ENCODE data around the gene ERAS.
"Not testable (repeated sequence)": the region's sequence is repeated elsewhere in the genome, so short reads cannot be mapped to it uniquely, and the experiment has no call there.

The ERAS gene

DNA sequence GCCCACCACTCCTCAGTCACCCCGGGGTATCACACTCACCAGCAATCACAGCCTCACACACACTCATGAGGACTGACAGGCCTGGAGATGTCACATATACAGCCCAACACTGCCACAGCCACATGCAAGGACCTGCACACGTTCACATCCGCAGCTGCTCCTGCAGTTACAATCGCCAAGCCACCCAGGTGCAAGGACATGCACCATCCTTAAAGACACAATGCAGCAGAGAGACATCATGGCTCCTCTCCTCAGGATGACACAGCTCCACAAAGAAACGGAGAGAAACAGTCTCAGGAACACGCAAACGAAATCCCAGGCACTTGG is 8.0 kb downstream of the ERAS start:
- H3K9me3 ChIP-seq = no peaks in the 10 kb centered on the region
- no peak overlapping the region for H3K4me3 ChIP-seq
- H3K27ac ChIP-seq = no peak overlapping the region
- H3K27me3 ChIP-seq = peaks cover 0 to 21% of the 10 kb centered on the region in 2 donors
- intact Hi-C loops (cut with DNase I; ENCODE audit: low total_unique reads) = no loop called here
- DNase-seq = no peak
- TF ChIP-seq, protein P1, sequence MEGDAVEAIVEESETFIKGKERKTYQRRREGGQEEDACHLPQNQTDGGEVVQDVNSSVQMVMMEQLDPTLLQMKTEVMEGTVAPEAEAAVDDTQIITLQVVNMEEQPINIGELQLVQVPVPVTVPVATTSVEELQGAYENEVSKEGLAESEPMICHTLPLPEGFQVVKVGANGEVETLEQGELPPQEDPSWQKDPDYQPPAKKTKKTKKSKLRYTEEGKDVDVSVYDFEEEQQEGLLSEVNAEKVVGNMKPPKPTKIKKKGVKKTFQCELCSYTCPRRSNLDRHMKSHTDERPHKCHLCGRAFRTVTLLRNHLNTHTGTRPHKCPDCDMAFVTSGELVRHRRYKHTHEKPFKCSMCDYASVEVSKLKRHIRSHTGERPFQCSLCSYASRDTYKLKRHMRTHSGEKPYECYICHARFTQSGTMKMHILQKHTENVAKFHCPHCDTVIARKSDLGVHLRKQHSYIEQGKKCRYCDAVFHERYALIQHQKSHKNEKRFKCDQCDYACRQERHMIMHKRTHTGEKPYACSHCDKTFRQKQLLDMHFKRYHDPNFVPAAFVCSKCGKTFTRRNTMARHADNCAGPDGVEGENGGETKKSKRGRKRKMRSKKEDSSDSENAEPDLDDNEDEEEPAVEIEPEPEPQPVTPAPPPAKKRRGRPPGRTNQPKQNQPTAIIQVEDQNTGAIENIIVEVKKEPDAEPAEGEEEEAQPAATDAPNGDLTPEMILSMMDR (IDR thresholded peaks at IDR 0.05) = no peak
- peaks cover 0 to 8% (median 4%) of the 10 kb centered on the region in 4 donors for H3K4me1 ChIP-seq
- H3K36me3 ChIP-seq = no peaks in the 10 kb centered on the region

DNA sequence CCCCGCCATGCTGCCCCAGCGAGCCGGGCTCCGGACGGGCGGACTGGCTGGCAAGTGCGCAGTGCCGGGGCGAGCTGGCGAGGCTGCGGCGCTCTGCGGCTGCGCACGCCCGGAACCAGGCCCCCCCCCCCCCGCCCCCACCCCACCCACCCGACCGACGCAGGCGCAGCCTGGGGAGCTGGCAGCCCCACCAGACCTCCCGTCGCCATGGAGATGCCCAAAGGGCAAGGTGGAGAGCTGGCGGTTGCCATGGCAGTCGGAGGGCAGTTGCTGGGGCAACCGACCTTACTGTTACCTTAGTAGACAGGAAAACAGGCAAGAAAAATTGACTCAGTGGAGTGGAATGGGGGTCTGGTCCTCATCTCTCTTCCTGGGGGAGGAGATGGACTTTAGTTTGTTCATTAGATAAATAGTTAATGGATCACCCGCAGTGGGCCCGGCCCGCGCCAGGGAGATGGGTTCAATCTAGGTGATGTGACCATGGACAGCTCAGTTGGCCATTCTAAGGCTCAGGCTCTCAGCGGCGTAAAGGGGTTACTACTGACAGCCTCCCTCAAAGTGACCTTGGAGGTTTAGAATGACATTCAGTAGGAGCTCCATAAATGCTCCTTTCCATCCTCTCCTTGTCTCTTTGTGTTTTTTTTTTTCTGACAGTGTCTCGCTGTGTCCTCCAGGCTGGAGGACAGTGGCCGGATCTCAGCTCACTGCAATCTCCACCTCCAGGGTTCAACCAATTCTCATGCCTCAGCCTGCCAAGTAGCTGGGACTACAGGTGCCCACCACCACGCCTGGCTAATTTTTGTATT is 9.4 kb downstream of the ERAS start, which contains the start of gene PCSK1N:
Gene PCSK1N (minus strand): TSS at position 87 of the 806 bp plus-strand sequence. CDS start 78 bp downstream, at position 9.
- TF ChIP-seq, protein P1 (IDR thresholded peaks at IDR 0.05) = no peak
- intact Hi-C loops (cut with DNase I; ENCODE audit: low total_unique reads) = no loop called here
- no peak for DNase-seq
- Histone ChIP-seq H3K4me1 (peaks cover 0 to 8% (median 4%) of the 10 kb centered on the region in 4 donors), H3K36me3 (no peaks in the 10 kb centered on the region), H3K4me3 (no peak within 1 kb of the TSS), H3K27me3 (peaks cover 0 to 21% of the 10 kb centered on the region in 2 donors), H3K9me3 (no peaks in the 10 kb centered on the region), H3K27ac (no peak within 1 kb of the TSS)

DNA sequence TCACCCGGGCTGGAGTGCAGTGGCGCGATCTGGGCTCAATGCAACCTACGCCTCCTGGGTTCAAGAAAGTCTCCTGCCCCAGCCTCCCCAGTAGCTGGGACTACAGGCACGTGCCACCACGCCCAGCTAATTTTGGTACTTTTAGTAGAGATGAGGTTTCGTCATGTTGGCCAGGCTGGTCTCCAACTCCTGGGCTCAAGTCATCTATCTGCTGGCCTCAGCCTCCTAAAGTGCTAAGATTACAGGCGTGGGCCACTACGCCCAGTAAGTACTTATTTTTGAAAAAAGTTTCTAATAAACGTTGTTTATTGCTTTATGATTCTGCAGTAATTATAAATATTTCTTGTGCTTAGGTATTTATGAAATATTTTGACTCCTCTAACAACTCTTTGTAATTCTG is 13.4 kb downstream of the ERAS start:
- TF ChIP-seq, protein P1 (IDR thresholded peaks at IDR 0.05) = no peak
- H3K4me3 ChIP-seq = no peak overlapping the region
- no peak for DNase-seq
- H3K27ac ChIP-seq = no peak overlapping the region
- intact Hi-C loops (cut with DNase I; ENCODE audit: low total_unique reads) = no loop called here
- H3K9me3 ChIP-seq = no peaks in the 10 kb centered on the region
- no peaks in the 10 kb centered on the region for H3K36me3 ChIP-seq
- H3K4me1 ChIP-seq = peaks cover 0 to 8% (median 4%) of the 10 kb centered on the region in 4 donors
- H3K27me3 ChIP-seq = peaks cover 0 to 5% of the 10 kb centered on the region in 2 donors

DNA sequence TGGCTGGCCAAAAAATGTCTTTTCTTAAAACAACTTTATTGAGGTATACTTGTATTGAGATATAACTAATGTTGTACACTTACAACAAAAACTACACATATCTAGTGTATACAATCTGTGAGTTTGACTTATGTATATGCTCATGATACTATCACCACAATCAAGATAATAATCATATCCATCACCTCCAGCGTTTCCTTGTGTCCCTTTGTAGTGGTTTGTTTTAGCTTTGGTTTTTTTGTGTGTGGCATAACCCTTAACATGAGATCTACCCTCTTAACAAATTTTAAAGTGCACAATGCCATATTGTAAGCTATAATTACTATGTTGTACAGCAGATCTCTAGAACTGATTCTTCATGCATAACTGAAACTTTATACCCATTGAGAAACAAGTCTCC is 22.5 kb downstream of the ERAS start:
- H3K9me3 ChIP-seq = peaks cover 0 to 4% (median 0%) of the 10 kb centered on the region in 3 donors
- H3K4me3 ChIP-seq = no peak overlapping the region
- H3K27ac ChIP-seq = no peak overlapping the region
- no peak for DNase-seq
- H3K36me3 ChIP-seq = no peaks in the 10 kb centered on the region
- intact Hi-C loops (cut with DNase I; ENCODE audit: low total_unique reads) = no loop called here
- no peaks in the 10 kb centered on the region for H3K4me1 ChIP-seq
- H3K27me3 ChIP-seq = no peaks in the 10 kb centered on the region
- TF ChIP-seq, protein P1 (IDR thresholded peaks at IDR 0.05) = no peak

DNA sequence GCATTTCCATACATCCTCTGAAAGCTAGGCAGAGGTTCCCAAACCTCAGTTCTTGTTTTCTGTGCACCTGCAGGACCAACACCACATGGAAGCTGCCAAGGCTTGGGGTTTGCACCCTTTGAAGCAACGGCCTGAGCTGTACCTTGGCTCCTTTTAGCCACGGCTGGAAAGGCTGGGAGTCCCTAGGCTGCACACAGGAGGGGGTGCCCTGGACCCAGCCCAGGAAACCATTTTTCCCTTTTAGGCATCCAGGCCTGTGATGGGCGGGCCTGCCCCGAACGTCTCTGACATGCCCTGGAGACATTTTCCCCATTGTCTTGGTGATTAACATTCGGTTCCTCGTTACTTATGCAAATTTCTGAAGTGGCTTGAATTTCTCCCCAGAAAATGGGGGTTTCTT is 26.5 kb downstream of the ERAS start:
- peaks cover 0 to 4% (median 0%) of the 10 kb centered on the region in 3 donors for H3K9me3 ChIP-seq
- no peak overlapping the region for H3K4me3 ChIP-seq
- intact Hi-C loops (cut with DNase I; ENCODE audit: low total_unique reads) = no loop called here
- H3K36me3 ChIP-seq = no peaks in the 10 kb centered on the region
- TF ChIP-seq, protein P1 (IDR thresholded peaks at IDR 0.05) = no peak
- no peak for DNase-seq
- H3K27ac ChIP-seq = no peak overlapping the region
- no peaks in the 10 kb centered on the region for H3K4me1 ChIP-seq
- H3K27me3 ChIP-seq = no peaks in the 10 kb centered on the region

DNA sequence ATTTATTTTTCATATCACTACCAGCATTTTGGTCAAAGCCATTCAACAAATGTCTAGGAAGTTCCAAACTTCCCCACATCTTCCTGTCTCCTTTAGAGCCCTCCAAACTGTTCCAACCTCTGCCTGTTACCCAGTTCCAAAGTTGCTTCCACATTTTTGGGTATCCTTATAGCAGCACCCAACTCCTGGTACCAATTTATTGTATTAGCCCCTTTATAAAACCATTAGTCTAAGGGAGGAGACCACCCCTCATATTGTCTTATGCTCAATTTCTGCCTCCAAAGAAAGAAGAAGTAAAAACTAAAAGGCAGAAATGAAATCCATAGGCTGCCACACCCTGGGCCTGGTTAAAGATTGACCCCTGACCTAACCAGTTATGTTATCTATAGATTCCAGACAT is 27.2 kb downstream of the ERAS start:
- H3K36me3 ChIP-seq; H3K27me3 ChIP-seq; DNase-seq; H3K9me3 ChIP-seq; H3K4me3 ChIP-seq; intact Hi-C loops (cut with DNase I; ENCODE audit: low total_unique reads); H3K27ac ChIP-seq; H3K4me1 ChIP-seq: not testable (repeated sequence)

DNA sequence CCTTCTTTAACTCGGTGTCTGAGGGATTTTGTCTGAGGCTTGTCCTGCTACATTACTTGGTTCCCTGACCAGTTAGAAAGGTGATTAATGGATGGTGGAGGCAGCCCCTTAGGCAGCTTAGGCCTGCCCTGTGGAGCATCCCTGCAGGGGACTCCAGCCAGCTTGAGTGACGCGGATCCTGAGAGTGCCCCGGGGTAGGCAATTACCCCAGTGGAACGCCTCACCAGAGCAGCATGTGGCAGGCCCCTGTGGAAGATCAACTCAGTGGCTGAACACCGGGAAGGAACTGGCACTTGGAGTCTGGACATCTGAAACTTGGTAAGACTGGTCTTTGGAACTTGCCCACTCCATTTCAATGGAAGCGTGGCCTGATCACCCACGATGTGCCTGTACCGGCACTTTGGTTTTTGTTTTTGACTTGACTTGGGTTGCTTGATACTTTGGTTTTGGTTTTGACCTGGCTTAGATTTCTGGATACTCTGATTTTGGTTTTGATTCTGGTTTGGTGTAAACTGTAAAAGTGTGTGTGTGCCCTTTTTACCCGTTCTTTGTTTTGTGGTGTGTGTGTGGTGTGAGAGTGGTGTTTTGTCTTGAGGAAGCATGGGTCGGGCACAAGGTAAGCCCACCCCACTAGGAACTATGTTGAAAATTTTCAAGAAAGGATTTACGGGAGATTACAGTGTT is 27.9 kb downstream of the ERAS start:
- H3K27ac ChIP-seq; H3K9me3 ChIP-seq; intact Hi-C loops (cut with DNase I; ENCODE audit: low total_unique reads); H3K27me3 ChIP-seq; DNase-seq; H3K4me3 ChIP-seq; H3K4me1 ChIP-seq; H3K36me3 ChIP-seq: not testable (repeated sequence)
